B cell (primary cell): Measurements from ENCODE around the gene TRMT2A. TPM values are rescaled to one million over a fixed set of nuclear protein-coding genes. Genes with fewer than 3 reads are reported as not detected.

Source experiments
- ATAC-seq: fragments of 200-7000 bp; cut with Tn5 transposase; one replicate; pipeline ENCODE4 v1.10.0; 2021; ENCODE audit warnings: low read depth, mild to moderate bottlenecking, moderate number of reproducible peaks, moderate library complexity
- CTCF ChIA-PET: fragments of 350-600 bp; sonication (Branson Sonifier 250); formaldehyde crosslinking; loops from one replicate; lab custom pipeline; 2021; ENCODE audit warnings: antibody characterized with exemption, inconsistent platforms; lab: Charles Lee
- POLR2A ChIA-PET: fragments of 350-600 bp; sonication (Branson Sonifier 250); formaldehyde crosslinking; loops from one replicate; lab custom pipeline; 2021; ENCODE audit warnings: antibody characterized with exemption; lab: Charles Lee
- DNase-seq: peaks from one replicate; pipeline ENCODE4 v3.0.0; 2013
- H2AFZ ChIP-seq: 2 replicates; pipeline ENCODE4 v1.6.1; 2012; ENCODE audit warnings: mild to moderate bottlenecking, low read depth, low read length; ENCODE audit not compliant: insufficient read depth, poor library complexity, severe bottlenecking
- H3K27ac ChIP-seq, 2 donors: 1 replicate in 1 of 2; 2 replicates in 1 of 2; pipeline ENCODE4 v1.5.1; 2012 to 2013; ENCODE audit warnings: low read length in 2 of 2, mild to moderate bottlenecking in 2 of 2, moderate library complexity in 1 of 2
- H3K27me3 ChIP-seq, 4 experiments: fragments of 200-600 bp in 1 of 4; sonication (generic) in 1 of 4; replicated peaks in 1 of 4; 1 replicate in 2 of 4; 2 replicates in 2 of 4; pipeline versions ENCODE4 v1.6.1 to v1.7.0; 2013 to 2016; ENCODE audit warnings: low read length in 3 of 4, mild to moderate bottlenecking in 2 of 4, mixed read lengths in 1 of 4, moderate library complexity in 1 of 4; ENCODE audit not compliant: insufficient read depth in 4 of 4, control insufficient read depth in 3 of 4; ENCODE audit errors: control extremely low read depth in 1 of 4
- H3K36me3 ChIP-seq, 2 experiments: replicated peaks in 1 of 2; 1 replicate in 1 of 2; 2 replicates in 1 of 2; pipeline versions ENCODE4 v1.6.1 to v1.7.1; 2013; ENCODE audit warnings: low read length in 1 of 2; ENCODE audit not compliant: insufficient read depth in 2 of 2, control insufficient read depth in 1 of 2; ENCODE audit errors: control extremely low read depth in 1 of 2, extremely low read depth in 1 of 2
- H3K4me1 ChIP-seq, 2 donors: fragments of 200-600 bp in 1 of 2; sonication (generic) in 1 of 2; 1 replicate in 1 of 2; 2 replicates in 1 of 2; pipeline versions ENCODE4 v1.5.1 to v1.6.1; 2013 to 2017; ENCODE audit warnings: low read length in 2 of 2; ENCODE audit not compliant: control insufficient read depth in 2 of 2, insufficient read depth in 2 of 2
- H3K4me2 ChIP-seq: replicated peaks from 2 replicates; pipeline ENCODE3; 2012; ENCODE audit warnings: mild to moderate bottlenecking, low read depth, low read length; ENCODE audit not compliant: poor library complexity, severe bottlenecking
- H3K4me3 ChIP-seq, 5 experiments: fragments of 200-600 bp in 1 of 5; sonication (generic) in 1 of 5; 1 replicate in 3 of 5; 2 replicates in 2 of 5; pipeline versions ENCODE4 v1.5.1 to v1.7.0; 2011 to 2016; ENCODE audit warnings: low read length in 4 of 5, mild to moderate bottlenecking in 4 of 5, low read depth in 2 of 5, control low read depth in 1 of 5, moderate library complexity in 1 of 5; ENCODE audit not compliant: insufficient read depth in 1 of 5; ENCODE audit errors: control extremely low read depth in 1 of 5, extremely low read depth in 1 of 5
- H3K79me2 ChIP-seq: fragments of 200-600 bp; sonication (generic); one replicate; pipeline ENCODE4 v1.6.0; 2016; ENCODE audit warnings: low read length; ENCODE audit not compliant: control insufficient read depth, insufficient read depth
- H3K9ac ChIP-seq: fragments of 200-600 bp; sonication (generic); 2 replicates; pipeline ENCODE4 v1.6.1; 2017; ENCODE audit warnings: mild to moderate bottlenecking, low read length, moderate library complexity
- H3K9me3 ChIP-seq, 3 donors: one replicate each; pipeline versions ENCODE4 v1.6.1 to v1.7.1; 2013; ENCODE audit warnings: low read length in 2 of 3; ENCODE audit not compliant: control insufficient read depth in 2 of 3, insufficient read depth in 1 of 3; ENCODE audit errors: control extremely low read depth in 1 of 3
- H4K20me1 ChIP-seq: 2 replicates; pipeline ENCODE4 v1.6.0; 2012; ENCODE audit warnings: mild to moderate bottlenecking, low read length; ENCODE audit not compliant: insufficient read depth, control insufficient read depth, poor library complexity, severe bottlenecking
- H3K27ac Mint-ChIP-seq: one replicate; pipeline ENCODE4 v1.8.0; 2021; ENCODE audit warnings: mixed read lengths
- H3K27me3 Mint-ChIP-seq: one replicate; pipeline ENCODE4 v1.8.0; 2021; ENCODE audit warnings: mixed read lengths
- H3K4me1 Mint-ChIP-seq: one replicate; pipeline ENCODE4 v1.8.0; 2021; ENCODE audit warnings: mixed read lengths
- H3K4me3 Mint-ChIP-seq: one replicate; pipeline ENCODE4 v1.8.0; 2021; ENCODE audit warnings: mixed read lengths
- H3K9me3 Mint-ChIP-seq: one replicate; pipeline ENCODE4 v1.8.0; 2022; ENCODE audit warnings: mixed read lengths; ENCODE audit not compliant: insufficient read depth
- CTCF ChIP-seq: fragments of 200-600 bp; IDR thresholded peaks from one replicate; pipeline ENCODE4 v1.8.0; 2022; ENCODE audit warnings: antibody characterized with exemption, mild to moderate bottlenecking
- EZH2 ChIP-seq: IDR thresholded peaks from 2 replicates; pipeline ENCODE4 v1.6.1; 2012; ENCODE audit warnings: borderline replicate concordance, low read depth, mild to moderate bottlenecking, moderate library complexity, low read length; ENCODE audit not compliant: insufficient read depth, poor library complexity, severe bottlenecking
- WGBS: methylation state at CpG from one replicate; pipeline ENCODE4 v1.1.5; 2013; ENCODE audit warnings: missing lambda C conversion rate; ENCODE audit not compliant: insufficient coverage; 5-methylcytosine and 5-hydroxymethylcytosine counted together
- intact Hi-C: fragments of 100-400 bp; cut with micrococcal nuclease; formaldehyde crosslinking; loops from one replicate; pipeline ENCODE4 v1.10.0; 2022
- polyA plus RNA-seq: library from polyadenylated mRNA; depleted of rRNA; stranded (reverse); fragments of >200 nt; gene quantifications from 2 replicates; pipeline ENCODE4 v1.2.3, GENCODE V29; 2012
- total RNA-seq, 2 donors: library from RNA; stranded (reverse); fragments of 120-200 nt in 1 of 2; gene quantifications; 1 replicate in 1 of 2; 2 replicates in 1 of 2; pipeline versions ENCODE4 v1.2.3 to v1.2.4, GENCODE V29; 2013 to 2022

TRMT2A gene
- total and polyA plus RNA-seq, 2 donors (not counting 1 experiment from before 2014, with no cell fraction given) = 95.7 to 144 TPM

- POLR2A ChIA-PET = no interaction called here
- CTCF ChIA-PET = no interaction called here
- intact Hi-C loops = no loop called here
Observed at GRCh38 chr22:20127318-20127868, 10.4 kb upstream of the TRMT2A start.

More at GRCh38 chr22:20127318-20127868, 10.4 kb upstream of the TRMT2A start:
- Mint-ChIP-seq H3K27ac (no peak overlapping the region), H3K4me3 (no peak overlapping the region), H3K4me1 (peaks cover 2% of the 10 kb centered on the region), H3K9me3 (no peaks in the 10 kb centered on the region), H3K27me3 (no peaks in the 10 kb centered on the region)
- no peak overlapping the region for H3K4me3 ChIP-seq
- TF ChIP-seq EZH2 (no peak), CTCF (no peak)
- no peak overlapping the region for H2AFZ ChIP-seq
- WGBS = 93% methylated on average over 15 of the region's 15 CpGs
- H3K27ac ChIP-seq = no peak overlapping the region
- no peaks in the 10 kb centered on the region for H3K27me3 ChIP-seq
- no peak overlapping the region for H3K9ac ChIP-seq
- H3K4me2 ChIP-seq = no peak overlapping the region
- H3K79me2 ChIP-seq = peaks cover 23% of the 10 kb centered on the region
- H3K4me1 ChIP-seq = peaks cover 2 to 10% of the 10 kb centered on the region in 2 donors
- H3K9me3 ChIP-seq = no peaks in the 10 kb centered on the region
- peaks cover 25% of the 10 kb centered on the region for H4K20me1 ChIP-seq
- ATAC-seq (no peak), DNase-seq (no peak)
- H3K36me3 ChIP-seq = peaks cover 0 to 27% of the 10 kb centered on the region in 2 experiments
